Measurements from ENCODE around the gene ZNF358.

- TF ChIP-seq CTCF (IDR thresholded peaks at IDR 0.05; ENCODE audit: insufficient read depth, low read length, poor library complexity, severe bottlenecking) (no peak), EZH2phosphoT487 (conservative IDR thresholded peaks at IDR 0.05; ENCODE audit: low read length) (no peak)
These were observed 3.5 kb upstream of the ZNF358 start for GRCh38 chr19:7512400-7512851.

All from SU-DHL-6 (cell line).